Hepatocyte (in vitro differentiated cells): ENCODE results near the gene UGGT2. TPM values are rescaled to one million over a fixed set of nuclear protein-coding genes. Genes with fewer than 3 reads are reported as not detected.

Experiments
- DNase-seq: peaks from one replicate; pipeline ENCODE4 v3.0.0-alpha.2; 2016; ENCODE audit warnings: low spot score
- H2AFZ ChIP-seq: fragments of 200-600 bp; sonication (generic); 2 replicates; pipeline ENCODE4 v1.6.0; 2016; ENCODE audit warnings: antibody characterized with exemption, mild to moderate bottlenecking
- H3K27ac ChIP-seq: fragments of 200-600 bp; sonication (generic); 2 replicates; pipeline ENCODE4 v1.5.1; 2016; ENCODE audit warnings: mild to moderate bottlenecking
- H3K27me3 ChIP-seq: fragments of 200-600 bp; sonication (generic); 2 replicates; pipeline ENCODE4 v1.6.1; 2016
- H3K36me3 ChIP-seq: fragments of 200-600 bp; sonication (generic); replicated peaks from 2 replicates; pipeline ENCODE4 v1.5.1; 2016; ENCODE audit warnings: low read depth; ENCODE audit not compliant: insufficient read depth
- H3K4me1 ChIP-seq: fragments of 200-600 bp; sonication (generic); 2 replicates; pipeline ENCODE4 v1.5.1; 2016; ENCODE audit warnings: mild to moderate bottlenecking, moderate library complexity; ENCODE audit not compliant: insufficient read depth
- H3K4me2 ChIP-seq: fragments of 200-600 bp; sonication (generic); 2 replicates; pipeline ENCODE4 v1.6.0; 2016
- H3K4me3 ChIP-seq: fragments of 200-600 bp; sonication (generic); 2 replicates; pipeline ENCODE4 v1.5.1; 2016; ENCODE audit warnings: mild to moderate bottlenecking
- H3K79me2 ChIP-seq: fragments of 200-600 bp; sonication (generic); 2 replicates; pipeline ENCODE4 v1.6.0; 2017; ENCODE audit warnings: mild to moderate bottlenecking
- H3K9me2 ChIP-seq: fragments of 200-600 bp; sonication (generic); replicated peaks from 2 replicates; pipeline ENCODE4 v1.6.0; 2017; ENCODE audit warnings: mild to moderate bottlenecking; ENCODE audit not compliant: insufficient read depth
- H3K9me3 ChIP-seq: fragments of 200-600 bp; sonication (generic); 2 replicates; pipeline ENCODE4 v1.5.1; 2016; ENCODE audit warnings: low read depth, mild to moderate bottlenecking
- H4K20me1 ChIP-seq: fragments of 200-600 bp; sonication (generic); 2 replicates; pipeline ENCODE4 v1.6.0; 2016; ENCODE audit warnings: mild to moderate bottlenecking; ENCODE audit not compliant: insufficient read depth, poor library complexity, severe bottlenecking
- CTCF ChIP-seq: fragments of 200-600 bp; sonication (generic); IDR thresholded peaks from 2 replicates; pipeline ENCODE4 v1.5.1; 2016; ENCODE audit warnings: antibody characterized with exemption, mild to moderate bottlenecking; ENCODE audit not compliant: poor library complexity
- EZH2 ChIP-seq: fragments of 200-600 bp; sonication (generic); IDR thresholded peaks from 2 replicates; pipeline ENCODE4 v1.6.1; 2016; ENCODE audit warnings: antibody characterized with exemption, mild to moderate bottlenecking, borderline replicate concordance
- EZH2phosphoT487 ChIP-seq: fragments of 200-600 bp; sonication (generic); IDR thresholded peaks from one replicate; pipeline ENCODE4 v1.6.1; 2018; ENCODE audit warnings: antibody characterized with exemption, mild to moderate bottlenecking, low read depth, moderate library complexity; ENCODE audit not compliant: unreplicated experiment, severe bottlenecking
- WGBS: methylation state at CpG from one replicate; pipeline ENCODE4 v1.1.6; 2016; ENCODE audit warnings: low lambda C conversion rate; ENCODE audit errors: missing lambda C conversion rate; 5-methylcytosine and 5-hydroxymethylcytosine counted together
- polyA plus RNA-seq: library from polyadenylated mRNA; unstranded; fragments of >200 nt; fragmentation: Nextera tagmentation; extraction: Ambion mirVana; gene quantifications from 2 replicates; pipeline ENCODE4 v1.2.1, GENCODE V29; 2016
- total RNA-seq: library from RNA; depleted of rRNA; stranded (reverse); fragments of >200 nt; gene quantifications from 2 replicates; pipeline ENCODE4 v1.2.3, GENCODE V29; 2014

Gene UGGT2
- total and polyA plus RNA-seq, 2 experiments from 2014 or later = 23.6 to 60.3 TPM

GRCh38 chr13:95865080-95865615 lies 188.1 kb downstream of the UGGT2 start:
- Histone ChIP-seq H3K4me2 (no peak overlapping the region), H2AFZ (no peak overlapping the region), H3K4me3 (no peak overlapping the region), H3K4me1 (no peaks in the 10 kb centered on the region), H3K36me3 (no peaks in the 10 kb centered on the region), H3K27me3 (no peaks in the 10 kb centered on the region), H3K27ac (no peak overlapping the region), H3K9me3 (no peaks in the 10 kb centered on the region), H3K79me2 (no peaks in the 10 kb centered on the region), H3K9me2 (no peaks in the 10 kb centered on the region), H4K20me1 (no peaks in the 10 kb centered on the region)
- TF ChIP-seq EZH2 (no peak), EZH2phosphoT487 (no peak), CTCF (no peak)
- no peak for DNase-seq
- WGBS = 76% methylated on average over 5 of the region's 5 CpGs

GRCh38 chr13:95862408-95862807 lies 190.8 kb downstream of the UGGT2 start:
- H3K4me2 ChIP-seq = no peak overlapping the region
- H3K27ac ChIP-seq = no peak overlapping the region
- H3K9me2 ChIP-seq = no peaks in the 10 kb centered on the region
- H3K4me1 ChIP-seq = no peaks in the 10 kb centered on the region
- no peaks in the 10 kb centered on the region for H3K9me3 ChIP-seq
- H3K27me3 ChIP-seq = no peaks in the 10 kb centered on the region
- TF ChIP-seq EZH2phosphoT487 = no peak
- TF ChIP-seq EZH2 = no peak
- no peak for TF ChIP-seq CTCF
- no peaks in the 10 kb centered on the region for H3K36me3 ChIP-seq
- no peak overlapping the region for H3K4me3 ChIP-seq
- no peaks in the 10 kb centered on the region for H4K20me1 ChIP-seq
- no peak overlapping the region for H2AFZ ChIP-seq
- DNase-seq = no peak
- H3K79me2 ChIP-seq = no peaks in the 10 kb centered on the region

- no peaks in the 10 kb centered on the region for H3K79me2 ChIP-seq
- no peaks in the 10 kb centered on the region for H3K27me3 ChIP-seq
- no peak overlapping the region for H3K4me3 ChIP-seq
- H3K9me3 ChIP-seq = no peaks in the 10 kb centered on the region
- DNase-seq = no peak
- H3K4me2 ChIP-seq = no peak overlapping the region
- H4K20me1 ChIP-seq = no peaks in the 10 kb centered on the region
- no peak overlapping the region for H2AFZ ChIP-seq
- H3K9me2 ChIP-seq = no peaks in the 10 kb centered on the region
- TF ChIP-seq EZH2 (no peak), EZH2phosphoT487 (no peak), CTCF (no peak)
- no peaks in the 10 kb centered on the region for H3K4me1 ChIP-seq
- H3K36me3 ChIP-seq = no peaks in the 10 kb centered on the region
- H3K27ac ChIP-seq = no peak overlapping the region
- WGBS = 96% methylated on average over 2 of the region's 2 CpGs
Observed at GRCh38 chr13:95861296-95861695, 191.9 kb downstream of the UGGT2 start.
